PFSK-1 (cell line): Measurements from ENCODE around the gene WDR7.

Source experiments
- POLR2AphosphoS5 ChIP-seq: IDR thresholded peaks from 2 replicates; pipeline ENCODE4 v1.6.1; 2012; ENCODE audit warnings: low read depth, mild to moderate bottlenecking, control low read depth, low read length, moderate library complexity
- TAF1 ChIP-seq: IDR thresholded peaks from 2 replicates; pipeline ENCODE4 v1.6.1; 2012; ENCODE audit warnings: low read length, control low read depth, borderline replicate concordance; ENCODE audit not compliant: insufficient read depth

GRCh38 chr18:56747857-56748256 lies 96.7 kb downstream of the WDR7 start:
- no peak for TF ChIP-seq POLR2AphosphoS5
- no peak for TF ChIP-seq TAF1
